HepG2 (cell line): ENCODE measurements around the gene CBY2.

Experiments
- RFX5 ChIP-seq: IDR thresholded peaks from 2 replicates; pipeline ENCODE4 v1.6.1; 2011; ENCODE audit warnings: low read depth, low read length, improper control_type of control experiment
- ZNF225 ChIP-seq: sonication (generic); formaldehyde crosslinking; IDR thresholded peaks from 2 replicates; pipeline ENCODE4 v1.4.0; 2020; ENCODE audit warnings: mild to moderate bottlenecking, missing genetic modification reagents
- TF ChIP-seq, protein P1 (sequence below): sonication (generic); formaldehyde crosslinking; IDR thresholded peaks from 2 replicates; pipeline ENCODE4 v1.5.0; 2020; ENCODE audit warnings: mild to moderate bottlenecking, missing genetic modification reagents, moderate library complexity

GRCh38 chr13:45659536-45659935 is 42.6 kb upstream of the CBY2 start:
- TF ChIP-seq RFX5 (no peak), ZNF225 (CRISPR knock-in tag) (no peak)
- TF ChIP-seq, protein P1, sequence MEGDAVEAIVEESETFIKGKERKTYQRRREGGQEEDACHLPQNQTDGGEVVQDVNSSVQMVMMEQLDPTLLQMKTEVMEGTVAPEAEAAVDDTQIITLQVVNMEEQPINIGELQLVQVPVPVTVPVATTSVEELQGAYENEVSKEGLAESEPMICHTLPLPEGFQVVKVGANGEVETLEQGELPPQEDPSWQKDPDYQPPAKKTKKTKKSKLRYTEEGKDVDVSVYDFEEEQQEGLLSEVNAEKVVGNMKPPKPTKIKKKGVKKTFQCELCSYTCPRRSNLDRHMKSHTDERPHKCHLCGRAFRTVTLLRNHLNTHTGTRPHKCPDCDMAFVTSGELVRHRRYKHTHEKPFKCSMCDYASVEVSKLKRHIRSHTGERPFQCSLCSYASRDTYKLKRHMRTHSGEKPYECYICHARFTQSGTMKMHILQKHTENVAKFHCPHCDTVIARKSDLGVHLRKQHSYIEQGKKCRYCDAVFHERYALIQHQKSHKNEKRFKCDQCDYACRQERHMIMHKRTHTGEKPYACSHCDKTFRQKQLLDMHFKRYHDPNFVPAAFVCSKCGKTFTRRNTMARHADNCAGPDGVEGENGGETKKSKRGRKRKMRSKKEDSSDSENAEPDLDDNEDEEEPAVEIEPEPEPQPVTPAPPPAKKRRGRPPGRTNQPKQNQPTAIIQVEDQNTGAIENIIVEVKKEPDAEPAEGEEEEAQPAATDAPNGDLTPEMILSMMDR (CRISPR knock-in tag), result no peak
